SU-DHL-6 (cell line): ENCODE measurements around the gene MATN1.

Experiments used
- H2AFZ ChIP-seq: fragments of 200-600 bp; sonication (generic); 2 replicates; pipeline ENCODE4 v1.6.1; 2014; ENCODE audit warnings: low read depth, mild to moderate bottlenecking, moderate library complexity, mixed read lengths, antibody characterized with exemption, low read length; ENCODE audit not compliant: severe bottlenecking
- H3F3A ChIP-seq: fragments of 200-600 bp; shearing (Covaris generic); 2 replicates; pipeline ENCODE4 v1.6.0; 2016; ENCODE audit warnings: antibody characterized with exemption, mild to moderate bottlenecking; ENCODE audit not compliant: insufficient read depth
- H3K27ac ChIP-seq: fragments of 200-600 bp; sonication (generic); 2 replicates; pipeline ENCODE4 v1.5.1; 2016; ENCODE audit warnings: low read depth, mild to moderate bottlenecking, low read length, moderate library complexity, mixed read lengths
- H3K27me3 ChIP-seq: fragments of 200-600 bp; sonication (generic), shearing (Covaris generic); 2 replicates; pipeline ENCODE4 v1.6.0; 2014; ENCODE audit warnings: mild to moderate bottlenecking, low read length
- H3K36me3 ChIP-seq: fragments of 200-600 bp; sonication (generic); 2 replicates; pipeline ENCODE4 v1.6.1; 2014; ENCODE audit warnings: mild to moderate bottlenecking, low read length, mixed read lengths
- H3K4me2 ChIP-seq: fragments of 300-600, 200-600 bp; shearing (Covaris generic), sonication (generic); 2 replicates; pipeline ENCODE4 v1.6.0; 2014; ENCODE audit warnings: low read length, low read depth, mild to moderate bottlenecking; ENCODE audit not compliant: poor library complexity, severe bottlenecking
- H3K4me3 ChIP-seq: fragments of 200-600 bp; sonication (generic); 2 replicates; pipeline ENCODE4 v1.5.1; 2014; ENCODE audit warnings: antibody characterized with exemption, low read length, mild to moderate bottlenecking, mixed read lengths; ENCODE audit not compliant: insufficient read depth, poor library complexity, severe bottlenecking
- H3K79me2 ChIP-seq: fragments of 200-600 bp; sonication (generic); 2 replicates; pipeline ENCODE4 v1.6.1; 2014; ENCODE audit warnings: mild to moderate bottlenecking, low read length, moderate library complexity; ENCODE audit not compliant: insufficient read depth
- H3K9ac ChIP-seq: fragments of 200-600 bp; sonication (generic); 2 replicates; pipeline ENCODE4 v1.7.0; 2014; ENCODE audit warnings: mild to moderate bottlenecking, low read length
- H3K9me2 ChIP-seq: fragments of 200-600 bp; sonication (generic); replicated peaks from 2 replicates; pipeline ENCODE4 v1.6.1; 2014; ENCODE audit warnings: low read length; ENCODE audit not compliant: insufficient read depth
- H3K9me3 ChIP-seq: fragments of 200-600 bp; sonication (generic); 2 replicates; pipeline ENCODE4 v1.6.1; 2014; ENCODE audit warnings: low read length, mixed read lengths; ENCODE audit not compliant: insufficient read depth
- H4K20me1 ChIP-seq: fragments of 200-600 bp; sonication (generic); 2 replicates; pipeline ENCODE4 v1.6.1; 2014; ENCODE audit warnings: low read depth, mild to moderate bottlenecking, antibody characterized with exemption, low read length, moderate library complexity, mixed read lengths
- EZH2phosphoT487 ChIP-seq: fragments of 200-600 bp; sonication (generic), shearing (Covaris generic); conservative IDR thresholded peaks from 2 replicates; pipeline ENCODE4 v1.6.1; 2018; ENCODE audit warnings: mild to moderate bottlenecking, antibody characterized with exemption, low read length, moderate library complexity, mixed read lengths
- TF ChIP-seq, protein P1 (sequence below): fragments of 200-600 bp; sonication (generic); IDR thresholded peaks from one replicate; pipeline ENCODE4 v1.5.1; 2017; ENCODE audit warnings: antibody characterized with exemption, mild to moderate bottlenecking, low read length, moderate library complexity; ENCODE audit not compliant: insufficient read depth, poor library complexity, severe bottlenecking

Gene MATN1

DNA sequence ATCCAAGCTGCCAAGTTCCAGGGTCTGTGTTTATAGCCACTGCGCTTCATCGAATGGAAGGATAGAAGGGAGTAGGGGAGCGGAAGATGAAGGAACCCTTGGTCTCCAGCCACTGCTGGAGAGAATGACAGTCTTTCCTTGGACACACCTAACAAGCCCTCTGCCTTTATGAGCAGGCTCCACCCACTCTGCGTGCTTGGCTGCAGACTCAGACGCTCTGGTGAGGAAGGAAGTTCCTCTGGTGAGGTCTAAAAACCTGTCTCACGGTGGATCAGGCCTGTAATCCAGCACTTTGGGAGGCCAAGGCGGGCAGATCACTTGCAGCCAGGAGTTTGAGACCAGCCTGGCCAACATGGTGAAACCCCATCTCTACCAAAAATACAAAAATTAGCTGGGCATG, 55.4 kb downstream of the MATN1 start:
- H2AFZ ChIP-seq, result no peak overlapping the region
- no peaks in the 10 kb centered on the region for H3K9me2 ChIP-seq
- no peaks in the 10 kb centered on the region for H4K20me1 ChIP-seq
- H3K4me2 ChIP-seq, result no peak overlapping the region
- no peak overlapping the region for H3K4me3 ChIP-seq
- no peaks in the 10 kb centered on the region for H3K9me3 ChIP-seq
- no peaks in the 10 kb centered on the region for H3K36me3 ChIP-seq
- H3K27me3 ChIP-seq, result no peaks in the 10 kb centered on the region
- no peak overlapping the region for H3K9ac ChIP-seq
- no peak overlapping the region for H3K27ac ChIP-seq
- H3K79me2 ChIP-seq, result no peaks in the 10 kb centered on the region
- no peaks in the 10 kb centered on the region for H3F3A ChIP-seq
- no peak for TF ChIP-seq EZH2phosphoT487
- TF ChIP-seq, protein P1, sequence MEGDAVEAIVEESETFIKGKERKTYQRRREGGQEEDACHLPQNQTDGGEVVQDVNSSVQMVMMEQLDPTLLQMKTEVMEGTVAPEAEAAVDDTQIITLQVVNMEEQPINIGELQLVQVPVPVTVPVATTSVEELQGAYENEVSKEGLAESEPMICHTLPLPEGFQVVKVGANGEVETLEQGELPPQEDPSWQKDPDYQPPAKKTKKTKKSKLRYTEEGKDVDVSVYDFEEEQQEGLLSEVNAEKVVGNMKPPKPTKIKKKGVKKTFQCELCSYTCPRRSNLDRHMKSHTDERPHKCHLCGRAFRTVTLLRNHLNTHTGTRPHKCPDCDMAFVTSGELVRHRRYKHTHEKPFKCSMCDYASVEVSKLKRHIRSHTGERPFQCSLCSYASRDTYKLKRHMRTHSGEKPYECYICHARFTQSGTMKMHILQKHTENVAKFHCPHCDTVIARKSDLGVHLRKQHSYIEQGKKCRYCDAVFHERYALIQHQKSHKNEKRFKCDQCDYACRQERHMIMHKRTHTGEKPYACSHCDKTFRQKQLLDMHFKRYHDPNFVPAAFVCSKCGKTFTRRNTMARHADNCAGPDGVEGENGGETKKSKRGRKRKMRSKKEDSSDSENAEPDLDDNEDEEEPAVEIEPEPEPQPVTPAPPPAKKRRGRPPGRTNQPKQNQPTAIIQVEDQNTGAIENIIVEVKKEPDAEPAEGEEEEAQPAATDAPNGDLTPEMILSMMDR, result no peak

DNA sequence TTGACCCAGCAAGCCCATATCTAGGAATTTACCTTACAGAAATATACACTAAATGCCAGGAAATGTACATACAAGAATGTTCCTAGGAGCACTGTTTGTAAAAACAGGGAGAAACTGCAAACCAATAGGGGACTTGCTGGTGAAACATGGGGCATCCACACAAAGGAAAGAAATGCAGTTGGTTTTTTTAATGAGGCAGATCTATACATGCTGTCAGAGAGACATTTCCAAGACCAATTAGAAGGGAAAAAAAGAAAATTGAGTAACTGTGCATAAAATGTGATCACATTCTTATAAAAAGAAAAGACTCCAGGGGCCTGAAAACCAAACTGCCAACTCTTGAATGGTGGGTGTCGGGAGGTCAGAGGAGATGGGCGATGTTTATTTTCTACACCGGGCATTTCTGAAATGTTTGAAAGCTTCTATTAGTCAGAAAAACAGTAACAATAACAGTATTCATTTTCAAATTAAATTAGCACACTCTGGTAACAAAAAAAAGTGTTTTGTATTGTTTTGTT, 56.6 kb downstream of the MATN1 start:
- H3K27me3 ChIP-seq, result no peaks in the 10 kb centered on the region
- H4K20me1 ChIP-seq, result no peaks in the 10 kb centered on the region
- no peaks in the 10 kb centered on the region for H3K79me2 ChIP-seq
- no peak overlapping the region for H3K4me3 ChIP-seq
- no peaks in the 10 kb centered on the region for H3F3A ChIP-seq
- H3K36me3 ChIP-seq, result no peaks in the 10 kb centered on the region
- no peak overlapping the region for H3K9ac ChIP-seq
- no peak overlapping the region for H3K27ac ChIP-seq
- no peak overlapping the region for H2AFZ ChIP-seq
- TF ChIP-seq, protein P1, result no peak
- TF ChIP-seq EZH2phosphoT487, result no peak
- no peak overlapping the region for H3K4me2 ChIP-seq
- no peaks in the 10 kb centered on the region for H3K9me3 ChIP-seq
- H3K9me2 ChIP-seq, result no peaks in the 10 kb centered on the region

DNA sequence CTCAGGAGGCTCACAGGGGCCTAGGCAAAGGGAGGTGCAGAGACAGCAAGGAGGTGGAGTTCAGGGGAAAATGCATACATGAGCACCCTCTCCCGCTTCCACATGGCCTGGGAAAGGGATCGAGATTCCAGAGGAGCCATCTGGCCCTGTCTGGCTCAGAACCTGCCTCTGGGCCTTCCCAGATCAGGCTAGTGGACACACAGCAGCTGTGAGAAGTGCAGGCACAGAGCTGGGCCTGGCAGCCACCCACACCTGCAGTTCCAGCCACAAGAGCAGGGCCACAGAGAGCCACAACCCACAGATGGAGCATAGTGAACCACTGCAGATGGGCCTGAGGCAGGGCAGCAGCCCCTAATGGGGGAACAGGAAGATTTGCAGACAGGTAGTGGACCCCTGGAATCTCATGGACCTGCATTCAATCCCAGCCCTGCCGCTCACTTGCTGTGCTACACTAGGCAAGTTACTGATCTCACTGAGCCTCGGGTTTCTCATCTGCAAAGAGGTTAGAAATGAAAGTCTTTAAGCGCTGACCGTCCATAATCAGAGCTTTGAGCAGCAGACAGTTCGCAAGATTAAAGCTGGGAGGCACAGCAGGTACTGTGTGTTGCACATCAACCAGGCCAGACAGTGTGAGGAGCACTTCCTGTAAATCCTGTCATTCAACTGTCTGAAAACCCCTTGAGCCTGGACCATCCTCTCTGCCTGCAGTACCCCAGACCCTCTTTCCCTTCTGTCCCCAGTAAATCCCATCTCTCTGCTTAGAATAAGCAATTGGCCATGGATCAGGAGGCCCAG, 58.0 kb downstream of the MATN1 start:
- no peak overlapping the region for H3K9ac ChIP-seq
- H2AFZ ChIP-seq, result no peak overlapping the region
- no peaks in the 10 kb centered on the region for H3F3A ChIP-seq
- no peaks in the 10 kb centered on the region for H3K27me3 ChIP-seq
- no peaks in the 10 kb centered on the region for H3K79me2 ChIP-seq
- H3K4me2 ChIP-seq, result no peak overlapping the region
- H3K9me3 ChIP-seq, result no peaks in the 10 kb centered on the region
- TF ChIP-seq, protein P1, result no peak
- no peak for TF ChIP-seq EZH2phosphoT487
- H3K36me3 ChIP-seq, result no peaks in the 10 kb centered on the region
- H3K27ac ChIP-seq, result no peak overlapping the region
- H3K4me3 ChIP-seq, result no peak overlapping the region
- H4K20me1 ChIP-seq, result no peaks in the 10 kb centered on the region
- no peaks in the 10 kb centered on the region for H3K9me2 ChIP-seq
